Endothelial cell of umbilical vein (primary cell): Measurements from ENCODE around the gene TMEM114. TPM values are rescaled to one million over a fixed set of nuclear protein-coding genes. Genes with fewer than 3 reads are reported as not detected.

Source experiments
- BruUV-seq: library from RNA; stranded (reverse); fragments of 400-500 nt; replicated peaks from 2 replicates; lab custom pipeline; 2021; lab: Mats Ljungman, UMichigan
- CTCF ChIA-PET: fragments of 300-600, 350-600 bp; sonication (Branson Sonifier 250); formaldehyde crosslinking; loops from one replicate; lab custom pipeline; 2021; ENCODE audit warnings: antibody characterized with exemption, inconsistent platforms; lab: Charles Lee
- POLR2A ChIA-PET: fragments of 300-600, 350-600 bp; sonication (Branson Sonifier 250); formaldehyde crosslinking; loops from one replicate; lab custom pipeline; 2021; ENCODE audit warnings: antibody characterized with exemption, inconsistent platforms; lab: Charles Lee
- DNase-seq: peaks from one replicate; pipeline ENCODE4 v3.0.0-alpha.2; 2011; ENCODE audit warnings: low read depth, low spot score
- FAIRE-seq: peaks from 2 replicates; lab custom pipeline; 2011; peaks lifted over from hg19 to GRCh38; lab: Jason Lieb, UNC
- H2AFZ ChIP-seq: 2 replicates; pipeline ENCODE4 v1.6.0; 2012; ENCODE audit warnings: low read depth, low read length, control low read depth, inconsistent platforms
- H3K27ac ChIP-seq: 2 replicates; pipeline ENCODE4 v1.5.1; 2011; ENCODE audit warnings: low read depth, mild to moderate bottlenecking, control low read depth, low read length, moderate library complexity; ENCODE audit not compliant: insufficient read depth
- H3K27me3 ChIP-seq, 2 experiments: 2 replicates each; pipeline versions ENCODE4 v1.6.0 to v1.6.1; 2011; ENCODE audit warnings: low read length in 2 of 2, mixed read lengths in 1 of 2; ENCODE audit not compliant: control insufficient read depth in 2 of 2, insufficient read depth in 2 of 2
- H3K36me3 ChIP-seq, 2 experiments: 2 replicates in 1 of 2; 3 replicates in 1 of 2; pipeline ENCODE4 v1.5.1; 2011; ENCODE audit warnings: low read length in 2 of 2, mild to moderate bottlenecking in 1 of 2, moderate library complexity in 1 of 2; ENCODE audit not compliant: control insufficient read depth in 2 of 2, insufficient read depth in 2 of 2; ENCODE audit errors: extremely low read depth in 1 of 2
- H3K4me1 ChIP-seq: 3 replicates; pipeline ENCODE4 v1.5.1; 2011; ENCODE audit warnings: mild to moderate bottlenecking, low read length; ENCODE audit not compliant: control insufficient read depth, insufficient read depth; ENCODE audit errors: extremely low read depth
- H3K4me2 ChIP-seq: 2 replicates; pipeline ENCODE4 v1.6.1; 2011; ENCODE audit warnings: low read length, control low read depth, mixed read lengths; ENCODE audit not compliant: insufficient read depth
- H3K4me3 ChIP-seq, 3 experiments: fragments of 200-600 bp in 1 of 3; sonication (generic), shearing (Covaris generic) in 1 of 3; replicated peaks in 1 of 3; 2 replicates each; pipeline ENCODE4 v1.5.1; 2011 to 2016; ENCODE audit warnings: control low read depth in 3 of 3, low read length in 3 of 3, mild to moderate bottlenecking in 2 of 3, inconsistent platforms in 1 of 3, low read depth in 1 of 3, moderate library complexity in 1 of 3; ENCODE audit not compliant: insufficient read depth in 1 of 3
- H3K79me2 ChIP-seq: 2 replicates; pipeline ENCODE4 v1.6.0; 2012; ENCODE audit warnings: low read length, inconsistent platforms; ENCODE audit not compliant: control insufficient read depth, insufficient read depth
- H3K9ac ChIP-seq: replicated peaks from 2 replicates; pipeline ENCODE3; 2011; ENCODE audit warnings: low read length, control low read depth; ENCODE audit not compliant: insufficient read depth; ENCODE audit errors: extremely low read depth
- H3K9me1 ChIP-seq: replicated peaks from 3 replicates; pipeline ENCODE4 v1.6.0; 2011; ENCODE audit warnings: mild to moderate bottlenecking, low read length; ENCODE audit not compliant: control insufficient read depth, insufficient read depth; ENCODE audit errors: extremely low read depth
- H3K9me3 ChIP-seq: replicated peaks from 2 replicates; pipeline ENCODE4 v1.5.1; 2012; ENCODE audit warnings: low read length, inconsistent platforms; ENCODE audit not compliant: control insufficient read depth, insufficient read depth
- H4K20me1 ChIP-seq: replicated peaks from 2 replicates; pipeline ENCODE3; 2011; ENCODE audit warnings: mild to moderate bottlenecking, low read length; ENCODE audit not compliant: control insufficient read depth, insufficient read depth; ENCODE audit errors: extremely low read depth
- CTCF ChIP-seq, 2 donors: IDR thresholded peaks; 1 replicate in 1 of 2; 2 replicates in 1 of 2; pipeline ENCODE4 v1.5.1; 2011; ENCODE audit warnings: low read length in 2 of 2, mild to moderate bottlenecking in 2 of 2, moderate library complexity in 2 of 2, control low read depth in 1 of 2, inconsistent platforms in 1 of 2, low read depth in 1 of 2; ENCODE audit not compliant: insufficient read depth in 1 of 2; ENCODE audit errors: extremely low read depth in 1 of 2
- EZH2 ChIP-seq: IDR thresholded peaks from 2 replicates; pipeline ENCODE4 v1.6.1; 2012; ENCODE audit warnings: borderline replicate concordance, low read depth, mild to moderate bottlenecking, moderate library complexity, low read length, inconsistent platforms; ENCODE audit not compliant: severe bottlenecking
- FOS ChIP-seq: IDR thresholded peaks from 2 replicates; pipeline ENCODE4 v1.6.1; 2011; ENCODE audit warnings: mild to moderate bottlenecking, low read length, moderate library complexity, borderline replicate concordance; ENCODE audit not compliant: insufficient read depth
- GATA2 ChIP-seq: IDR thresholded peaks from 2 replicates; pipeline ENCODE4 v1.7.0; 2011; ENCODE audit warnings: low read depth, mild to moderate bottlenecking, moderate library complexity, mixed read lengths, low read length; ENCODE audit not compliant: insufficient read length, insufficient read depth
- JUN ChIP-seq: IDR thresholded peaks from 2 replicates; pipeline ENCODE4 v1.6.1; 2011; ENCODE audit warnings: borderline replicate concordance, low read depth; ENCODE audit not compliant: insufficient read length, insufficient read depth
- MAX ChIP-seq: IDR thresholded peaks from 2 replicates; pipeline ENCODE4 v1.6.1; 2011; ENCODE audit not compliant: insufficient read depth, insufficient read length
- MYC ChIP-seq: IDR thresholded peaks from one replicate; pipeline ENCODE4 v1.6.1; 2011; ENCODE audit warnings: mild to moderate bottlenecking, low read depth, low read length
- POLR2A ChIP-seq: IDR thresholded peaks from 2 replicates; pipeline ENCODE4 v1.6.1; 2012; ENCODE audit warnings: low read depth, mild to moderate bottlenecking, control low read depth, low read length
- POLR2AphosphoS5 ChIP-seq: IDR thresholded peaks from 2 replicates; pipeline ENCODE4 v1.6.1; 2012; ENCODE audit warnings: low read depth, mild to moderate bottlenecking, control low read depth, low read length, moderate library complexity; ENCODE audit not compliant: insufficient read depth
- dilution Hi-C: fragments of 300-500 bp; cut with MboI; formaldehyde crosslinking; loops from one replicate; pipeline ENCODE4 v1.15.0; 2019; ENCODE audit warnings: low sequenced_read_pairs; ENCODE audit not compliant: extremely low pct_ligation_motif_present
- intact Hi-C: fragments of 100-400 bp; cut with micrococcal nuclease; formaldehyde crosslinking; loops from one replicate; pipeline ENCODE4 v1.10.0; 2022
- polyA plus RNA-seq, 4 experiments: library from polyadenylated mRNA; depleted of rRNA in 3 of 4; stranded (reverse) in 3 of 4; unstranded in 1 of 4; fragments of >200 nt; gene quantifications; 2 replicates each; pipeline versions ENCODE4 v1.2.1 to v1.2.3, GENCODE V29; 2011 to 2012; ENCODE audit warnings: missing spikeins in 1 of 4
- total RNA-seq: library from RNA; stranded (reverse); gene quantifications from 2 replicates; pipeline ENCODE4 v1.2.3, GENCODE V29; 2021

TMEM114 gene
- total and polyA plus RNA-seq, 2 donors (not counting 3 experiments of a cell fraction or from before 2014, with no cell fraction given), result not detected

- TF ChIP-seq MYC (no peak), POLR2A (no peak), POLR2AphosphoS5 (no peak), MAX (no peak), FOS (no peak), CTCF (IDR thresholded peaks at IDR 0.05; ENCODE audit: extremely low read depth in 1 of 2, insufficient read depth in 1 of 2, low read depth in 1 of 2, low read length in 2 of 2) (no peak), JUN (no peak), GATA2 (no peak), EZH2 (no peak)
- no peak overlapping the region for H3K27ac ChIP-seq
- no peaks in the 10 kb centered on the region for H4K20me1 ChIP-seq
- POLR2A ChIA-PET, result no interaction called here
- DNase-seq (no peak), FAIRE-seq (no peak)
- intact Hi-C loops, result no loop called here
- H3K4me2 ChIP-seq, result no peak overlapping the region
- BruUV-seq, result no TSS peak
- H2AFZ ChIP-seq, result no peak overlapping the region
- CTCF ChIA-PET, result no interaction called here
- dilution Hi-C loops, result no loop called here
- H3K36me3 ChIP-seq, result no peaks in the 10 kb centered on the region
- H3K9me1 ChIP-seq, result no peaks in the 10 kb centered on the region
- no peaks in the 10 kb centered on the region for H3K4me1 ChIP-seq
- no peaks in the 10 kb centered on the region for H3K9me3 ChIP-seq
- no peak overlapping the region for H3K4me3 ChIP-seq
- H3K27me3 ChIP-seq, result no peaks in the 10 kb centered on the region
- no peak overlapping the region for H3K9ac ChIP-seq
- no peaks in the 10 kb centered on the region for H3K79me2 ChIP-seq
Measured at GRCh38 chr16:8547762-8548161, 42.5 kb downstream of the TMEM114 start.
